ENCODE data around the gene ACAP1.
A peak's percentile ranks its signal among the peaks of the same experiment; 100 is the strongest.
"Not testable (repeated sequence)": the region's sequence is repeated elsewhere in the genome, so short reads cannot be mapped to it uniquely, and the experiment has no call there.

Gene ACAP1

DNA sequence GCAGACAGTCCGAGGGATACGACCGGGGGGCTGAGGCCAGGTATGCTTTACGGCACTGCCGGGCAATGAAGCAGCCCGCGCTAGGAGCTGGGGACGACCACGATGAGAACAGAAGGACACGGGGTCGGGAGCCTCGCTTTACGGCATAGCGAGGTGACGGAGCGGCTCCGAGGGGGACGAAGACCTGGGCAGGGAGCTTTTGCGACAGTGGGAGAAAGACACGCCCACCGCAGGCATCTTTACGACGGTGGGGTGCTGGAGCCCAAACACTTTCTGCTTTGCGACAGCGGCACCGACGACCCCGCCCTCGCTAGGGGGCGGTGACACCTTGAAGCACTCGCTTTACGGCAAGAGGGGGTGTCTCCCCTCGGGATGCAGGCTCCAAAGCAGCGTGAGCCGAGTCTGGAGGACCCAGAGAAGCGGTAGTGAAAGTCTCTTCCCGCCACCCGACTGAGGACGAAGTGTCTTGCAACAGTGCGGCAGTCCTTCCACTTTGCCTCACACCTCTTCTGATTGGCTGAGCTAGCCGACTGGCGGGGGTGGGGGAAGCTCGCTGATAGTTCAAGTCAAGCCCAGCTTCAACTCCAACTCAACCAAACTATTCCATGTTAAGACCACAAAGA is 6.8 kb upstream of the ACAP1 start:
- peak; percentile 95 for DNase-seq

DNA sequence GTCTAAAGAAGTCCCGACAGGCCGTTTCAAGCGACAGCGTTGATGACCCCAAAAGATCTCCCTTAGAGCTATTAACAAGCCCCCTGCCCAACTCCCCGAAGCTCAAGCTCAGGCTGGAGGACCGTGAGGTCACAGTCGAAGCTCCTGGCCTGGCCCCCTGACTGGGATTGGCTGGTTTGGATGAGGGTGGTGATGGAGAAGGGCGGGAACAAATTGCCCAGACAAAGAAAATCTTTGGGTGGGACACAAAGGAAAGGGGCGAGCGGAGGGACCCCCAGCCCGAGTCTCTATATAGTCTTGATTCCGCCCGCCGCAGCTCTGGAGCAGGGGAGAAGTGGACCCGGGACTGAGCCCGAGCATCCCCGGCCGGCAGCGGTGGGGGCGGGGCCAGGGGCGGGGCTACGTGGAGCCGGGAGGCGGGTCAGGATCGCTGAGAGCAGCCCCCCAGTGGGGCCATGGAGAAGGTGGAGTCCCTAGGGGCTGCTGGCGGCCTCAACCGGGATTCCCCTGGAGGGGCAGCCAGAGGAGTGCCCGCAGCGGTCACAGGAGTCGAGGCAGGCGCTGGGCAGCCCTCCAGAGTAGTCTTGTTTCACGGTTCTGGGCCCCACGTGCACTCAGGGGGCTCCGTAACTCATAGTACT is 6.2 kb upstream of the ACAP1 start:
- peak; percentile 71 for DNase-seq

DNA sequence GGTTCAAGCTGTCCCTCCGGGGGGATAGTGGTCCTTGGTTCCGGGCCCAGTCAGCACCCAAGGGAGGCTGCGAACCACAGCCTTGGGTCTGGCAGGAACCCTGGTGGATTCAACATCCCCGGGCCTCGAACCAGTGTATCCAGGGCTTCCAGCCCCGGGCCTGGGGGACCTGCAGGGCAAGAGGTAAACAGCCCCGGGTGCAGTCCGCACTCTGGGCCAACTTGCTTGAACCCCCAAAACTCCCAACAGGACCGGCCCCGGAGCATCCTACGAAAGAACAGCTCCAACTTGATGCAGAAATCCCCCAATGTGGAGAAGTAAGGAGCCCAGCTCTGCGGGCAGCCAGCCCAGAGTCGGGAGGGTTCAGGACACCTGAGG is 5.7 kb upstream of the ACAP1 start:
- DNase-seq, result no peak

DNA sequence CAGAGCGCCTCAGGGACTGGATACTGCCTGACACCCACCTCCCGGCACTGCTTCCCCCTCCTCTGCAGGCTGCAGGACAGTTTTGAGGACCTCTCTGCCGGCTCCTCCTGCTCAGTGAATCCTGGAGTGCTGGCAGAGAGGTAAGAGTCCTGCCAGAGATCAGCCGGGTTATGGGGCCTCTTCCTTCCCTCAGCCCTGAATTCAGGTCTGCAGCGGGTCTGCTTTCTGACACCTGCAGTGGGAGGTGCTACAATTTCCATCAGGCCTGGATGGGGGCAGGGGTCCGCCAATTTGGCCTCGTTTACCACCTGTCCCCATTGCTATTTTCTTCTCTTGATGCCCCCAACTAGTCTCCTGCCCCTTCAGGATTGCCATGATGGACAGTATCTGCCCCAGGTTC is 4.2 kb upstream of the ACAP1 start:
- no peak for DNase-seq

DNA sequence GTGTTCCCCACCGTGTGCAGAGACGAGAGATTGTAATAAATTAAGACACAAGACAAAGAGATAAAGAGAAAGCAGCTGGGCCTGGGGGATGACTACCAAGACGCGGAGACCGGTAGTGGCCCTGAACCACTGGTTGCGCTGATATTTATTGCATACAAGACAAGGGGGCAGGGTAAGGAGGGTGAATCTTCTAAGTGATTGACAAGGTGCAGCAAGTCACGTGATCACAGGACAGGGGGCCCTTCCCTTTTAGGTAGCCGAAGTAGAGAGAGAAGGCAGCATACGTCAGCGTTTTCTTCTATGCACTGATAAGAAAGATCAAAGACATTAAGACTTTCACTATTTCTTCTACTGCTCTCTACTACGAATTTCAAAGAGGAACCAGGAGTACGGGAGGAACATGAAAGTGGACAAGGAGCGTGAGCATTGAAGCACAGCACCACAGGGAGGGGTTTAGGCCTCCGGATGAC is 3.7 kb upstream of the ACAP1 start:
- DNase-seq, result peak; percentile 52

DNA sequence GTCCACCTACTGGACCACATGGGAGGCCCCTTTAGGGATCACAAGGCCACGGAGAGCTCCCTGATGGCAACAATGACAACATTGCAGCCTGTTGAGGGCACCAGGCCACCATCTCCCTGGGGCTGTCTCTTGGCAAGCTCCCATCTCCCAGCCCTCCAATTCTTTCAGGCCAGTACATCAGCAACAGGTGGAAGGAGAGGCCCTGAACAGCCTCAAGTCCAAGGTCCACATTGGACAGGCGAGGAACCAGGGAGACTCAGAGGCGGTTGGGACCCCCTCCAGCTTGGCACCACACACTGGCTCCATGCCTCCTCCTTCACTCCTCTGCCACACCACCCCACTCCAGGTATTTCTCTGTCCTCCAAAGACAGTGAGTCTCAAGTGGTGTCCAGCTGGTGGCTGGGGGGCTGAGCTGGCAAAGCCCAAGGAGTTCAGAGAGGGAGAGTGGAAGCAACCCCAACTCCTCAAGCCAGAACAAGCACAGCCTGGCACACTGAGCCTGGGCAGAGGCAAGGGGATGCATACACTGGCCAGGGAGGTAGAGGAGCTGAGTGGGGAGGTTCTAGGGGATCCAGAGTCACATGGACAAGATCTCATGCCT is 1.3 kb upstream of the ACAP1 start:
- DNase-seq, result no peak

DNA sequence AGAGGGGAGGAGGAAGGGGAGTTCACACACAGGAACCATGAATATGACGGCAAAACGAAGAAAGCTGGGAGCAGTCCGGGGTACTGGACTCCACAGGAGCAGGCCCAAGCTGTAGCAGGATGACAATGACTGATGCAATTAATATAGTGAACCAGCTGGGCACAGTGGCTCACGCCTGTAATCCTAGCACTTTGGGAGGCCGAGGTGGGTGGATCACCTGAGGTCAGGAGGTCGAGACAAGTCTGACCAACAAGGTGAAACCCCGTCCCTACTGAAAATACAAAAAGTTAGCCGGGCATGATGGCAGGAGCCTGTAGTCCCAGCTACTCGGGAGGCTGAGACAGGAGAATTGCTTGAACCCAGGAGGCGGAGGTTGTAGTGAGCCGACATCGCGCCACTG is 564 bp upstream of the ACAP1 start:
- DNase-seq, result not testable (repeated sequence)

DNA sequence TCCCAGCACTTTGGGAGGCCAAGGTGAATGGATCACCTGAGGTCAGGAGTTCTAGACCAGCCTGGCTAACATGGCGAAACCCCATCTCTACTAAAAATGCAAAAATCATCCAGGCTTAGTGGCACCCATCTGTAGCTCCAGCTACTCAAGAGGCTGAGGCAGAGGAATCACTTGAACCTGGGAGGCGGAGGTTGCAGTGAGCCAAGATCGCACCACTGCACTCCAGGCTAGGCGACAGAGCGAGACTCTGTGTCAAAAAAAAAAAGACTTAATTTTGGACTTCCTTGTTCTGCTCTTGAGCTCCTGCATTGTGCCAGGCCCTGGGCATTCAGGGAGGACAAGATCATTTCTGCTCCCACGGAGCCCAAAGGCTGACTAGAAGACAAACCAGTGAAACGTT is 1.3 kb downstream of the ACAP1 start:
- DNase-seq, result not testable (repeated sequence)

DNA sequence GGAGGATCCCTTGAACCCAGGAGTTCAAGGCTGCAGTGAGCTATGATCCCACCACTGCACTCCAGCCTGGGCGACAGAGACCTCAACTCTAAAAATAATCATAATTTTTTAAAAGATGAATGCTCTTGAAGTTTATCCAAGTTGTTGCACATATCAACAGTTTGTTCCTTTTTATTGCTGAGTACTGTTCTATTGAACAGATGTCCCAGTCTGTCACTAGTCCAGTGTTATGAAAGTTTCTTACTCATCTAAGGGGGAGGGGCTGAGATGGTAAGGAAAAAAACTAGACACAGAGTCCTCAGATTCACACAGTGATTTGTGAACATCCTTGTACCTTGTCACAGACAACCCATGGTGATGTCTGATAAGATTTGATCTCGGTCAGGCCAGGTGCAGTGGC is 3.9 kb downstream of the ACAP1 start:
- DNase-seq, result no peak

DNA sequence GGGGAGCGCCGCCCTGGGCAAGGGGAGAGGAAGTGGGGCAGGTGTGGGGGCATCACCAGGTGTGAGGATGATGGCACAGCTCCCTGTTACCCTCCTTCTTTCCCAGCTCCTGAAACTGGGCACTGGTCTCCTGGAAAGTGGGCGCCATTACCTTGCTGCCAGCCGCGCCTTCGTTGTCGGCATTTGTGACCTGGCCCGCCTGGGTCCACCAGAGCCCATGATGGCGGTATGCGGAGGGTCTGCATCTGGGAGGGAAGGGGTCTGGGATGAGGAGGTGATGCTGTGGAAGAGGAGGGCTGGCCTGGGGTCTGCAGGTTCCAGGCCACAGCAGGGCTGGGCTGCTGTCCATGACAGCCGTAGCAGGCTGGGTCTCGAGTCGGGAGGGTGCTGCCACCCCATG is 5.5 kb downstream of the ACAP1 start:
- DNase-seq, result no peak

DNA sequence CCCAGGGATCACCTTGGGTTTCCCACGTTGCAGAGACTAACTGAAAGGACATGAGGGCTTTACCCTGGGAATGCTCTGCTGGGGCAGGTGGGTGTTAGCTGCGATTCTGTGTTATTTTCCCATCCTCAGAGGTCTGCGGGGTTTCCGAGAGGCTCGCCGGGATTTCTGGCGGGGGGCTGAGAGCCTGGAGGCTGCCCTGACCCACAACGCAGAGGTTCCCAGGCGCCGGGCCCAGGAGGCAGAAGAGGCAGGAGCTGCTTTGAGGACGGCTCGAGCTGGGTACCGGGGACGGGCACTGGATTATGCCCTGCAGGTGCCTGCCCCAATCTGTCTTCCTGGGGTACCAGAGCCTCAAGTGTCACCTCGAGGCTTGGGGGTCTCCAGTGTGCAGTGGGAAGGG is 6.9 kb downstream of the ACAP1 start:
- no peak for DNase-seq

DNA sequence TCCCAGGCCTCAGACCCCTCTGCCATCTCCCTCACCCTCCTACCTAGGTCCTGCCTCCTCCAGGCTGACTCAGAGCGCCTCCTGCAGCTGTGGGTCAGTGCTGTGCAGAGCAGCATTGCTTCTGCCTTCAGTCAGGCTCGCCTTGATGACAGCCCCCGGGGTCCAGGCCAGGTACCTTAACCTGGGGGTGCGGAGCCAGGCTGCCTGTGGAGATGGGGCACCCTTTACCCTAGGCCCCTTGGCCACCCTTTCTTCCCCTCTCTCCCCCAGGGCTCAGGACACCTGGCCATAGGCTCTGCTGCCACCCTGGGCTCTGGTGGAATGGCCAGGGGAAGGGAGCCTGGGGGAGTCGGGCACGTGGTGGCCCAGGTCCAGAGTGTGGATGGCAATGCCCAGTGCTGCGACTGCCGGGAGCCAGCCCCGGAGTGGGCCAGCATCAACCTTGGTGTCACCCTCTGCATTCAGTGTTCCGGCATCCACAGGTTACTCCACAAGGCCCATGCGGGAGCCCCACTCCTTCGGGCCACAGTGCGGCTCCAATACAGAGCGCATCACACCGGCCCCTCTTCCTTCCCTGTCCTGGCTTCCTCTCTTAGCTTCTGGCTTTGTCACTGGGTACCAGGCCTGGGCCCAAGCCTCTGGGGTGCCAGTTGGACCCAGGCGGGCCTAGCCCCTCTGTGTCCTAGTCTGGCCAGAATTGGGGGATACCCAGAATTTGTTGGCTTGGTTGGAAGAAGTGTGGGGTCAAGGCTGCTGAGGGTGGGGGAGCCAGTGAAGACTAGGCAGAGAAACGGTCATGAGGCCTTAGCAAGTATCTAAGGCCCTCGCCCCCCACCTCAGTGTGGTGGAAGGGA is 10.7 kb downstream of the ACAP1 start:
- no peak for DNase-seq

DNA sequence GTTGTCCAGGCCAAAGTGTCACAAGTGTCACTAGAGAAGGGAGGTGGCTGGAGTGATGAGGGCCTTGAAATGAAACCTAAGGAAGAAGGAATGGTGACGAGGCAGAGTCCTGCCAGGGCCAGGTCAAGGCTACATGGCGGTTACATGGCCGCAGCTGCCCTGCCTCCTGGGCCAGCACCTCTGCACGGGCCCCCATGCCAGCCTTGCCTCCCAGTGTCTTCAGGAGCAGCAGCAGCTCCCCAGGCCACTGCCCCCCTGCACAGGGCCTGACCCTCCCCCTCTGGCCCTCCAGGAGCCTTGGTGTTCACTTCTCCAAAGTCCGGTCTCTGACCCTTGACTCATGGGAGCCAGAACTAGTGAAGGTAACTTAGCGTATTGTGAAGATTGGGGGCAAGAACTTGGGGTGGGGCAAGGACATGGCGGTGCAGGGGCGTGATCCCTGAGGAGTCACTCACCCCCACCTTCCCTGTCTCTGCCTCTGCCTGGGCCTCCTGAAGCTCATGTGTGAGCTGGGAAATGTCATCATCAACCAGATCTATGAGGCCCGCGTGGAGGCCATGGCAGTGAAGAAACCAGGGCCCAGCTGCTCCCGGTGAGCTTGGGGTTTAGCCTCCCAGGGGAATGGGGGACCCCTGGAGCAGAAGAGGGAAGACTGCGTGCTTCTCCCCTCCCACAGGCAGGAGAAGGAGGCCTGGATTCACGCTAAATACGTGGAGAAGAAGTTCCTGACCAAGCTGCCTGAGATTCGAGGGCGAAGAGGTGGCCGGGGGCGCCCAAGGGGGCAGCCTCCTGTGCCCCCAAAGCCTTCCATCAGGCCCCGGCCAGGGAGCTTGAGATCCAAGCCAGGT is 11.5 kb downstream of the ACAP1 start:
- DNase-seq, result no peak

DNA sequence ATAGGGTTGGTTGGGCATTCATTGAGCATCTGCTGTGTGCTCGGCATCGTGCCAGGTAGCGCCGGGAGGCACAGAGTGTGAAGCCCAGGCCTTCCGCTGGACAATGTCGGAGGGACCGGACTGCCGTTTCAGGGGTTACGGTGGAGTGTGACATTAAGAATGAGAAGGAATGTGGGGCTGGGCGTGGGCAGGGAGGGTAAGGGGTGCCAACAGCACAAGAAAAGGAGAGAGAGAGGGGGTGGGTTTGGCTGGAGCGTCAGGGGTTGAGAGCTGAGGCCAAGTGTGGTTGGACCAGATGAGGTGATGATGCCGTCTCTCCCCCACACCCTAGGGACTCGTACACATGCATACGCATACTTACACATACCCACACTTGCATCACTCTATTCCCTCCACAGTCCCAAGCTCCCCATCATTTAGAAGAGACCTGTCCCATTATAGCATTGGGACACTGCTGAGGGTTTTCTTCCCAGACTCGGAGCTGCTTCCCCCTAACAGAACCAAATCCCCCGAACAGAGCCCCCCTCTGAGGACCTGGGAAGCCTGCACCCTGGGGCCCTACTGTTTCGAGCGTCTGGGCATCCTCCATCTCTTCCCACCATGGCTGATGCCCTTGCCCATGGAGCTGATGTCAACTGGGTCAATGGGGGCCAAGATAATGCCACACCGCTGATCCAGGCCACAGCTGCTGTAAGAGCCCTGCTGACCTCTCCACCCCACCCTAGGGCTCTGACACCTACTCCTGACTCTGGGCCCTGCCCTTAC is 12.3 kb downstream of the ACAP1 start:
- DNase-seq, result no peak

DNA sequence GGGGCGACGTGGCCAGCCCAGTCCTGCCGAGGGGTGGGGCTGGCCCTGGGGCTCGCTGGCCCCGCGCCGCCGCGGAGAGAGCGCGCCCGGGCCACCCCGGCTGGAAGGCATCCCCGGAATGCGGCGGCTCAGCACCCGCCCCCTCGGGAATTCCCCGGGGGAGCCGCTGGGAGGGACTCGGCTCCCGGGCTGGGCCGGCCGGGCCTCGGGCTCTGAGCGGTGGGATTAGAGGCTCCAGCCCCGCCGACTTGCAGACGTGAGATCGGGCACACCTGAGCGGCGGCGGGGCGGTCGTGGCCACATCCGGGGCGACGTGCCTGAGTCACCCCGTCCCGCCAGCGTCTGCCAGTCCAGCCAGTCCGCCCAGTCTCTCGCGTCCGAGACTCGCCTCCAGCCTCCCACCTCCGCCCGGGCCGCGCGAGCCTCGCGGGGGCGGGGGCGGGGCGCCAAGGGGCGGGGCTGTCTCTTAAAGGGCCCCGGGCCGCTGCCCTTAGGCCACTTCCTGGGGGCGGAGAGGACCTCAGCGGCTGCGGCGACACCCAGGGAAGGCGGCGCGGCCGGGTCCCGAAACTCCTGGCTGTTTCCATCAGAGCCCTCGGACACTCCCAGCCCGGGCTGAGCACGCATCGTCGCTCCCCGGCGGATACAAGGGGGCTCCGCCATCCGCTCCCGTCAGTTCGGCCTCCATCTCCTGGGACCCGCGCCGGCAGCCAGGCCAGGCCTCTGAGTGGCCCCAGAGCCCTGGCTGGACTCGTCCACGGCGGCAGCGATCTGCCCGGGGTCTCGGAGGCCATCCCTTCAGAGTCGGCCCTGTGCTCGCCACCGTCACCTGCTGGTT is 15.6 kb downstream of the ACAP1 start, which contains the start of gene KCTD11:
Gene KCTD11, plus strand, starts transcription at position 498 of the 838 bp plus-strand sequence.
- DNase-seq, result peak; percentile 72

DNA sequence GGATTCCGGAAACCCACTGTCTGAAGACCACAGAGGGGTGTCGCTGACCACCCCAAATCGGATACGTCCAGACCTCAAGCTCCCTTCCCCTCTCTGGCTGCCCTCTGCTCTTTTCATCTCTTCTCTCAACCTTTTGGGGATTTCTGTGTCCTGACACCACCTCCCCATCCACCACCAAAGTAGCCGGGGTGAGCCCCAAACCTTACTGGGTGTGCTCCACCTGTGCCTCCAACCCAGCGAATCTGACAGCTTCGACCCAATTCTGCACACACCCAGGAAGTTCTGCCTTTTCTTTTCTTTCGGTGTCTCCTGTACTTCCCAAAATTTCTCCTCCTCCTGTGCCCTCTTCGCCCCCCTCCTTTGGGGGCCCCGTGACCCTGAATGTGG is 16.2 kb downstream of the ACAP1 start:
- DNase-seq, result no peak

DNA sequence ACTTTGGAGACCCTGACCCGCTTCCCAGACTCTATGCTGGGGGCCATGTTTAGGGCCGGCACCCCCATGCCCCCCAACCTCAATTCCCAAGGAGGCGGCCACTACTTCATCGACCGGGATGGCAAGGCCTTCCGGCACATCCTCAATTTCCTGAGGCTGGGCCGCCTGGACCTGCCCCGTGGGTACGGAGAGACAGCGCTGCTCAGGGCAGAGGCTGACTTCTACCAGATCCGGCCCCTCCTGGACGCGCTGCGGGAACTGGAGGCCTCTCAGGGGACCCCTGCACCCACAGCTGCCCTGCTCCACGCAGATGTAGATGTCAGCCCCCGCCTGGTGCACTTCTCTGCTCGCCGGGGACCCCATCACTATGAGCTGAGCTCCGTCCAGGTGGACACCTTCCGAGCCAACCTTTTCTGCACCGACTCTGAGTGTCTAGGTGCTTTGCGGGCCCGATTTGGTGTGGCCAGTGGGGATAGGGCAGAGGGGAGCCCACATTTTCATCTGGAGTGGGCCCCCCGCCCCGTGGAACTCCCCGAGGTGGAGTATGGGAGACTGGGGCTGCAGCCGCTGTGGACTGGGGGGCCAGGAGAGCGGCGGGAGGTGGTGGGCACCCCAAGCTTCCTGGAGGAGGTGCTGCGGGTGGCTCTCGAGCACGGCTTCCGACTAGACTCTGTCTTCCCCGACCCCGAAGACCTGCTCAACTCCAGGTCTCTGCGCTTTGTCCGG is 16.7 kb downstream of the ACAP1 start:
- DNase-seq, result no peak

DNA sequence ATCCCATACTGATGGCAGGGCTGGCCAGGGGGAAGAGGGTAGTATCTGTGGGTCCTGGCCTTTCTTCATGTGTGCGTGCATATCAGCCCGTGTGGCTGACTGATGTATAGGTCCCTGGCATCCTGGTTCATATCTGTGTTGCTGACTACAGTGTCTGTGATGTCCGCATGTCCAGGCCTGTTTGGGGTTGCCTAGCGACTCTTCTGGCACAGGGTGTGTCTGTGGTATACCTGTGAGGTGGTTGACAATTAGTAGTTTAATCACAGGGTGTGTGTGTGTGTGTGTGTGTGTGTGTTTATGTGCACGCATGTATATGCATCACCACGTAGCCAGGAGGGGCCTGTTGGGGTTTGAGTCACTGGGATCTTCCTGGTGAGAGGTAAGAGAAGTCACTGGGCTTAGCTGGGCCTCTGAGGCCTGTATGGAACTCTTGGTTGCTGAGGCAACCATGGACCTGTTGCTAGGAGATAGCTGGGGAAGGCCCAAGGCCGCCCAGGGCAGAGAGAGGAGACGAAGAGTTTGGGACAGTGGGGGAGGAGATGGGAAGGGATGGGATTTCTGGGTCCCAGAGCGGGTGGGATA is 18.0 kb downstream of the ACAP1 start:
- no peak for DNase-seq

DNA sequence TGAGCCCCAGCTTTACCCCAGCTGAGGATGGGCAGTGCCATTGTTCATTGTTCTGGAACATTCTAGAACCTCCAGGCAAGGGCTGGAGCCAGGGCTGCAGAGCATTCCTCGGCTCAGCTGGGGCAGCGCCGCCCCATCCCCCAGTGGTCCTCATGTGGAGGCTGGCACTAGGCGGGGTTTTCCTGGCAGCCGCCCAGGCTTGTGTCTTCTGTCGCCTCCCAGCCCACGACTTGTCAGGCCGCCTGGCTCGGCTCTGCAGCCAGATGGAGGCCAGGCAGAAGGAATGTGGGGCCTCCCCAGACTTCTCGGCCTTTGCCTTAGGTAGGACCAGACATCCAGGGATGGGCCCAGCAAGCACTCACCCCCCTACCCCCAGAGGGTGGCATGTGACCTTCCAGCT is 18.7 kb downstream of the ACAP1 start, which contains the start of gene TMEM95:
Gene TMEM95, plus strand, starts transcription at position 104 of the 400 bp plus-strand sequence. Its CDS starts 49 bp downstream, at position 153.
- no peak for DNase-seq

Measured in effector CD4-positive, alpha-beta T cell (primary cell).